ENCODE measurements around the gene TSHZ2.

TSHZ2 gene

DNA sequence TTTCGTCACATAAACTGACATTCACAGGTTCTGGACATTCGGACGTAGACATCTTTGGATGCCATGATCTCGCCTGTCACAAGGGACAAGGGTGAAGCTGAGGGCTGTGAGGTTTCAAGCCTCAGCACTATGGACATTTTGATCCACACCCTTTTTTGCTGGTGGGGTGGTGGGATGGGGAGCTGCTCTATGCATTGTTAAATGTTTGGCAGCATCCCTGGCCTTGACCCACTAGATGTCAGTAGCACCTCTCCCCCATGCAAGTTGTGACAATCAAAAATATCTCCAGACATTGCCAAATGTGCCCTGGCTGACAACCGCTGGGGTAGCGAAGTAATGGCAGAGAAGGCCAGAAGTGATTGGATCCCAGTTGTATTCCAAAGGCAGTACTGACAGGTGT lies 229.4 kb downstream of the TSHZ2 start:
- no peak for DNase-seq (ENCODE audit: low read depth, low spot score)
- H3K4me1 ChIP-seq (ENCODE audit: control insufficient read depth, insufficient read depth, low read length) = no peaks in the 10 kb centered on the region
- H3K9me3 ChIP-seq (ENCODE audit: control insufficient read depth, insufficient read depth, low read length) = no peaks in the 10 kb centered on the region
- no CpG with 5 or more reads among the region's 6 CpGs for WGBS (ENCODE audit: insufficient coverage, insufficient read length)
- no peaks in the 10 kb centered on the region for H3K36me3 ChIP-seq (ENCODE audit: control insufficient read depth, insufficient read depth, low read length)
- H3K27me3 ChIP-seq (ENCODE audit: control insufficient read depth, insufficient read depth, low read length) = no peaks in the 10 kb centered on the region
- no peak overlapping the region for H3K4me3 ChIP-seq (ENCODE audit: low read length)
- no peak overlapping the region for H3K27ac ChIP-seq (ENCODE audit: low read length)

- no peak for DNase-seq (ENCODE audit: low read depth, low spot score)
- H3K4me1 ChIP-seq (ENCODE audit: control insufficient read depth, insufficient read depth, low read length) = no peaks in the 10 kb centered on the region
- no peak overlapping the region for H3K27ac ChIP-seq (ENCODE audit: low read length)
- no peak overlapping the region for H3K4me3 ChIP-seq (ENCODE audit: low read length)
- no CpG with 5 or more reads among the region's 3 CpGs for WGBS (ENCODE audit: insufficient coverage, insufficient read length)
- H3K9me3 ChIP-seq (ENCODE audit: control insufficient read depth, insufficient read depth, low read length) = no peaks in the 10 kb centered on the region
- H3K27me3 ChIP-seq (ENCODE audit: control insufficient read depth, insufficient read depth, low read length) = no peaks in the 10 kb centered on the region
- H3K36me3 ChIP-seq (ENCODE audit: control insufficient read depth, insufficient read depth, low read length) = no peaks in the 10 kb centered on the region
These were observed 230.6 kb downstream of the TSHZ2 start for GRCh38 chr20:53202777-53203176.

- Histone ChIP-seq H3K36me3 (ENCODE audit: control insufficient read depth, insufficient read depth, low read length) (no peaks in the 10 kb centered on the region), H3K9me3 (ENCODE audit: control insufficient read depth, insufficient read depth, low read length) (no peaks in the 10 kb centered on the region), H3K27me3 (ENCODE audit: control insufficient read depth, insufficient read depth, low read length) (no peaks in the 10 kb centered on the region), H3K27ac (ENCODE audit: low read length) (no peak overlapping the region), H3K4me3 (ENCODE audit: low read length) (no peak overlapping the region), H3K4me1 (ENCODE audit: control insufficient read depth, insufficient read depth, low read length) (no peaks in the 10 kb centered on the region; the same call in 1 of the 2 replicates)
- DNase-seq (ENCODE audit: low read depth, low spot score) = no peak
- WGBS (ENCODE audit: insufficient coverage, insufficient read length) = no CpG with 5 or more reads among the region's 5 CpGs
These were observed 232.9 kb downstream of the TSHZ2 start for GRCh38 chr20:53205046-53205445.

DNA sequence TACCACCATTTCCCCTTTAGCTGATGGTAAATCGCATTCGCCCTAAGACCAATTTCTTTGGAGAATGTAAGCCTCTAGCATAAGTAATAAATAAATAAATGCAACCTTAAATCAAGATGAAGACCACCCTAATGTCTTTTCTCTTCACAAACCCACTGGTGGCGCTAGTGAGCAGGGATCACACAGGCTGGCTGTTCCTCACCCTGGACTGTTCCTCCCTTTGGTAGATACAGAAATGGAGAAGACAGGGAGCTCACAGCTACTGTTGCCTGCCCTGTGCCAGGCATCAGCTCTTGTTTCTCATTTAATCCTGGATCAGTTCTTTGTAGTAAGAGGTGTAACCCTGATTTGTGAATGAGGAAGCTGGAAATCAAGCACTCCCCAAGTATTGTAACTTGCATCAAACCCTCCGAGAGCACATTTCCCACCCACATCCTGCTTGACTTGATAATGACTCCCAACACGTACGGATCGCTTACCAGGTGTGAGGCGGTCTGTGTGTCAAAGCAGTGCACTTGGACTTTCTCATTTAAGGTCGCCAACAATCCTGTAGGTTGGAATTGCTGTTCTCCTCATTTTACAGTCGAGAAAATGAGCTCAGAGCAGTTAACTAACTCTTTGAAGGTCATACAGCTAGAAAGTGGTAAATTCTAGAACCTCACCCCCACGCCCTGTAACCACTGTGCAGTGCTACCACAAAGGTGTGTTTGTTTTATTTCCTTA lies 236.1 kb downstream of the TSHZ2 start:
- DNase-seq (ENCODE audit: low read depth, low spot score) = no peak
- no peaks in the 10 kb centered on the region for H3K9me3 ChIP-seq (ENCODE audit: control insufficient read depth, insufficient read depth, low read length)
- no peak overlapping the region for H3K4me3 ChIP-seq (ENCODE audit: low read length)
- H3K4me1 ChIP-seq (ENCODE audit: control insufficient read depth, insufficient read depth, low read length) = no peaks in the 10 kb centered on the region; the same call in 1 of the 2 replicates
- H3K36me3 ChIP-seq (ENCODE audit: control insufficient read depth, insufficient read depth, low read length) = no peaks in the 10 kb centered on the region
- no peaks in the 10 kb centered on the region for H3K27me3 ChIP-seq (ENCODE audit: control insufficient read depth, insufficient read depth, low read length)
- no CpG with 5 or more reads among the region's 11 CpGs for WGBS (ENCODE audit: insufficient coverage, insufficient read length)
- no peak overlapping the region for H3K27ac ChIP-seq (ENCODE audit: low read length)

- Histone ChIP-seq H3K4me1 (ENCODE audit: control insufficient read depth, insufficient read depth, low read length) (no peaks in the 10 kb centered on the region; the same call in 1 of the 2 replicates), H3K36me3 (ENCODE audit: control insufficient read depth, insufficient read depth, low read length) (no peaks in the 10 kb centered on the region), H3K27me3 (ENCODE audit: control insufficient read depth, insufficient read depth, low read length) (no peaks in the 10 kb centered on the region), H3K27ac (ENCODE audit: low read length) (no peak overlapping the region), H3K9me3 (ENCODE audit: control insufficient read depth, insufficient read depth, low read length) (no peaks in the 10 kb centered on the region), H3K4me3 (ENCODE audit: low read length) (no peak overlapping the region)
- DNase-seq (ENCODE audit: low read depth, low spot score) = no peak
- WGBS (ENCODE audit: insufficient coverage, insufficient read length) = no CpG with 5 or more reads among the region's 13 CpGs
These were observed 237.9 kb downstream of the TSHZ2 start for GRCh38 chr20:53210041-53210440.

DNA sequence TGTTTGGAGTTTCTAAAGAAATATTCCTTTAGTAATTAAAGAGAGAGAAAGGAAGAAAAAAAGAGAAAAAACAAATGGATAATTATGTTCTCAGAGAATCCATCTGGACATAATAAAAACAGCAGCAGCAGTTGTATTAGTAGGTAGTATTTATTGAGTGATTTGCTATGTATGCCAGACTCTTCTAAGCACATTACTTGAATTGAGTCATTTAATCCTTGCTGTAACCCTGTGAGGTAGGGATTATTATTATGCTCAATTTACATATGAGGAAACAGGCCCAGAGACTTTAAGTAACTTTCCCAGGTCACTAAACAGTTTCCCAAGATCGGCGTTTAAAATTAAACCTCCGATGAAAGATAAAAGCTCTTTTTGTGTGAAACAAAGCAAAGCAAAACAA lies 238.8 kb downstream of the TSHZ2 start:
- Histone ChIP-seq H3K9me3 (ENCODE audit: control insufficient read depth, insufficient read depth, low read length) (no peaks in the 10 kb centered on the region), H3K4me3 (ENCODE audit: low read length) (no peak overlapping the region), H3K27ac (ENCODE audit: low read length) (no peak overlapping the region), H3K27me3 (ENCODE audit: control insufficient read depth, insufficient read depth, low read length) (no peaks in the 10 kb centered on the region), H3K36me3 (ENCODE audit: control insufficient read depth, insufficient read depth, low read length) (no peaks in the 10 kb centered on the region), H3K4me1 (ENCODE audit: control insufficient read depth, insufficient read depth, low read length) (no peaks in the 10 kb centered on the region; the same call in 1 of the 2 replicates)
- no CpG with 5 or more reads among the region's 3 CpGs for WGBS (ENCODE audit: insufficient coverage, insufficient read length)
- DNase-seq (ENCODE audit: low read depth, low spot score) = no peak

GRCh38 chr20:53212018-53212417 lies 239.9 kb downstream of the TSHZ2 start:
- no peak overlapping the region for H3K4me3 ChIP-seq (ENCODE audit: low read length)
- DNase-seq (ENCODE audit: low read depth, low spot score) = no peak
- H3K27me3 ChIP-seq (ENCODE audit: control insufficient read depth, insufficient read depth, low read length) = no peaks in the 10 kb centered on the region
- peaks cover 2% of the 10 kb centered on the region for H3K4me1 ChIP-seq (ENCODE audit: control insufficient read depth, insufficient read depth, low read length)
- H3K36me3 ChIP-seq (ENCODE audit: control insufficient read depth, insufficient read depth, low read length) = no peaks in the 10 kb centered on the region
- no peaks in the 10 kb centered on the region for H3K9me3 ChIP-seq (ENCODE audit: control insufficient read depth, insufficient read depth, low read length)
- WGBS (ENCODE audit: insufficient coverage, insufficient read length) = no CpG with 5 or more reads among the region's 5 CpGs
- no peak overlapping the region for H3K27ac ChIP-seq (ENCODE audit: low read length)

DNA sequence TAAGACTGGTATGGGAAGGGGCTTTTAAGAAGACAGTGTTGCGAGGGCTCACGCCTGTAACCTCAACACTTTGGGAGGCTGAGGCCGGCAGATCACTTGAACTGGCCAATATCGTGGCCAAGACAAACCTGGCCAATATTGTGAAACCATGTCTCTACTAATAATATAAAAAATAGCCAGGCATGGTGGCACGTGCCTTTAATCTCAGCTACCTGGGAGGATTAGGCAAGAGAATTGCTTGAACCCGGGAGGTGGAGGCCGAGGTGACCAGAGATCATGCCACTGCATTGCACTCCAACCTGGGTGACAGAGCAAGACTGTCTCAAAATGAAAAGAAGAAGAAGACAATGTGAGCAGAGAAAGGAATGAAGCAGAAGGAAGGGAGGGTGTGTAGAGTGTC lies 242.2 kb downstream of the TSHZ2 start:
- WGBS (ENCODE audit: insufficient coverage, insufficient read length) = no CpG with 5 or more reads among the region's 7 CpGs
- DNase-seq (ENCODE audit: low read depth, low spot score) = no peak
- no peaks in the 10 kb centered on the region for H3K36me3 ChIP-seq (ENCODE audit: control insufficient read depth, insufficient read depth, low read length)
- H3K27me3 ChIP-seq (ENCODE audit: control insufficient read depth, insufficient read depth, low read length) = no peaks in the 10 kb centered on the region
- H3K9me3 ChIP-seq (ENCODE audit: control insufficient read depth, insufficient read depth, low read length) = no peaks in the 10 kb centered on the region
- H3K4me3 ChIP-seq (ENCODE audit: low read length) = no peak overlapping the region
- no peak overlapping the region for H3K27ac ChIP-seq (ENCODE audit: low read length)
- H3K4me1 ChIP-seq (ENCODE audit: control insufficient read depth, insufficient read depth, low read length) = peaks cover 2% of the 10 kb centered on the region

- peaks cover 2% of the 10 kb centered on the region; the same call in 1 of the 2 replicates for H3K4me1 ChIP-seq (ENCODE audit: control insufficient read depth, insufficient read depth, low read length)
- no peaks in the 10 kb centered on the region for H3K27me3 ChIP-seq (ENCODE audit: control insufficient read depth, insufficient read depth, low read length)
- no peak for DNase-seq (ENCODE audit: low read depth, low spot score)
- no peak overlapping the region for H3K27ac ChIP-seq (ENCODE audit: low read length)
- H3K4me3 ChIP-seq (ENCODE audit: low read length) = no peak overlapping the region
- no CpG with 5 or more reads among the region's 4 CpGs for WGBS (ENCODE audit: insufficient coverage, insufficient read length)
- H3K36me3 ChIP-seq (ENCODE audit: control insufficient read depth, insufficient read depth, low read length) = no peaks in the 10 kb centered on the region
- H3K9me3 ChIP-seq (ENCODE audit: control insufficient read depth, insufficient read depth, low read length) = no peaks in the 10 kb centered on the region
These were observed 243.0 kb downstream of the TSHZ2 start for GRCh38 chr20:53215166-53215565.

DNA sequence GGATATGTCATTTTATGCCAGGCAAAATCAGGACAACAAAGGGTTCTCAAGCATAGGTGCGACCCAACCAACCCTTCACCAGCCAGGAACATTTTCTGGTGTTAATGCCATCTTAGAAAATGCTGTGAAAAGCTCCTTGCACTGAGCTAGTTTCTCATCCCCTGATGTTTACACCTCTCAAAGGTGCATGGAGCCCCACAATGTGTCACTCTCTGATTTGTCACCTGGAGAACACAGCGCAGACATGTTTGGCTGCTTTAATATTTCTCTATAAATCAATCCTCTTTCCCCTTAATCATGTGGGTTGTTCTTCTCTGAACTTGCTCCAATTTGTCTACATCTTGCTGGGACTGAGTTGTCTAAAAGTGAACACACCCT lies 244.3 kb downstream of the TSHZ2 start:
- H3K36me3 ChIP-seq (ENCODE audit: control insufficient read depth, insufficient read depth, low read length) = no peaks in the 10 kb centered on the region
- no CpG with 5 or more reads among the region's 2 CpGs for WGBS (ENCODE audit: insufficient coverage, insufficient read length)
- no peak overlapping the region for H3K27ac ChIP-seq (ENCODE audit: low read length)

More for the DNA sequence above, 244.3 kb downstream of the TSHZ2 start:
- no peak for DNase-seq (ENCODE audit: low read depth, low spot score)
- Histone ChIP-seq H3K4me3 (ENCODE audit: low read length) (no peak overlapping the region), H3K9me3 (ENCODE audit: control insufficient read depth, insufficient read depth, low read length) (no peaks in the 10 kb centered on the region), H3K27me3 (ENCODE audit: control insufficient read depth, insufficient read depth, low read length) (no peaks in the 10 kb centered on the region), H3K4me1 (ENCODE audit: control insufficient read depth, insufficient read depth, low read length) (peaks cover 2% of the 10 kb centered on the region; the same call in 1 of the 2 replicates)
